SK-N-SH (cell line): ENCODE data around the gene CRIM1. TPM values are rescaled to one million over a fixed set of nuclear protein-coding genes. Genes with fewer than 3 reads are reported as not detected.
A peak's percentile ranks its signal among the peaks of the same experiment; 100 is the strongest.

Source experiments
- CTCF ChIA-PET: fragments of 300-600, 350-600 bp; formaldehyde crosslinking; extraction: SDS; loops from one replicate; lab custom pipeline; 2021; lab: Yijun Ruan, JAX
- POLR2A ChIA-PET: fragments of 350-600 bp; sonication (Branson Sonifier 250); formaldehyde crosslinking; extraction: SDS; loops from one replicate; lab custom pipeline; 2020; ENCODE audit warnings: antibody characterized with exemption, inconsistent platforms; lab: Yijun Ruan, JAX
- DNase-seq: peaks from one replicate; pipeline ENCODE4 v3.0.0; 2012
- H2AFZ ChIP-seq: fragments of 200-600 bp; sonication (generic); 2 replicates; pipeline ENCODE4 v1.8.1; 2016; ENCODE audit warnings: antibody characterized with exemption, mild to moderate bottlenecking, low read depth
- H3F3A ChIP-seq: fragments of 200-600 bp; sonication (generic); replicated peaks from 2 replicates; pipeline ENCODE3; 2016; ENCODE audit warnings: antibody characterized with exemption, mild to moderate bottlenecking; ENCODE audit not compliant: insufficient read depth
- H3K27ac ChIP-seq, 2 experiments: fragments of 200-500 bp in 1 of 2; fragments of 200-600 bp in 1 of 2; sonication (Bioruptor generic) in 1 of 2; sonication (generic), shearing (Covaris generic) in 1 of 2; 2 replicates each; pipeline versions ENCODE4 v1.5.1 to v1.6.1; 2014 to 2016; ENCODE audit warnings: low read depth in 2 of 2, inconsistent platforms in 1 of 2, low read length in 1 of 2, mild to moderate bottlenecking in 1 of 2, mixed read lengths in 1 of 2
- H3K27me3 ChIP-seq: fragments of 200-600 bp; sonication (generic), shearing (Covaris generic); 2 replicates; pipeline ENCODE4 v1.6.1; 2016; ENCODE audit warnings: mixed run types; ENCODE audit not compliant: insufficient read depth
- H3K36me3 ChIP-seq, 2 experiments: fragments of 200-500 bp in 1 of 2; fragments of 200-600 bp in 1 of 2; sonication (Bioruptor generic) in 1 of 2; sonication (generic) in 1 of 2; replicated peaks in 1 of 2; 2 replicates each; pipeline versions ENCODE3 to v1.5.1; 2014 to 2016; ENCODE audit warnings: low read length in 1 of 2, mild to moderate bottlenecking in 1 of 2; ENCODE audit not compliant: insufficient read depth in 2 of 2, control insufficient read depth in 1 of 2
- H3K4me1 ChIP-seq, 2 experiments: fragments of 200-500 bp in 1 of 2; fragments of 200-600 bp in 1 of 2; sonication (Bioruptor generic) in 1 of 2; sonication (generic), shearing (Covaris generic) in 1 of 2; 2 replicates each; pipeline versions ENCODE4 v1.5.1 to v1.6.1; 2014 to 2016; ENCODE audit warnings: low read depth in 1 of 2, low read length in 1 of 2, mixed run types in 1 of 2; ENCODE audit not compliant: insufficient read depth in 2 of 2, control insufficient read depth in 1 of 2
- H3K4me2 ChIP-seq: fragments of 200-600 bp; sonication (generic), shearing (Covaris generic); 2 replicates; pipeline ENCODE4 v1.6.1; 2017; ENCODE audit warnings: mixed run types
- H3K4me3 ChIP-seq, 2 experiments: fragments of 200-500 bp in 1 of 2; fragments of 200-600 bp in 1 of 2; sonication (Bioruptor generic) in 1 of 2; sonication (generic), shearing (Covaris generic) in 1 of 2; 2 replicates each; pipeline versions ENCODE4 v1.5.1 to v1.8.1; 2014 to 2016; ENCODE audit warnings: low read depth in 2 of 2, inconsistent platforms in 1 of 2, low read length in 1 of 2, mild to moderate bottlenecking in 1 of 2, mixed read lengths in 1 of 2, moderate library complexity in 1 of 2
- H3K79me2 ChIP-seq: fragments of 200-600 bp; sonication (generic); 2 replicates; pipeline ENCODE4 v1.8.1; 2017; ENCODE audit warnings: mild to moderate bottlenecking; ENCODE audit not compliant: insufficient read depth
- H3K9ac ChIP-seq: fragments of 200-600 bp; sonication (generic); 2 replicates; pipeline ENCODE4 v1.6.1; 2017; ENCODE audit warnings: mixed run types
- H3K9me2 ChIP-seq: fragments of 200-600 bp; sonication (generic); 2 replicates; pipeline ENCODE4 v1.6.1; 2017; ENCODE audit warnings: mixed run types
- H3K9me3 ChIP-seq: fragments of 200-600 bp; sonication (generic); 2 replicates; pipeline ENCODE4 v1.6.1; 2017; ENCODE audit warnings: mixed run types, mild to moderate bottlenecking, moderate library complexity
- H4K20me1 ChIP-seq: fragments of 200-600 bp; sonication (generic); 2 replicates; pipeline ENCODE4 v1.6.1; 2017; ENCODE audit warnings: mild to moderate bottlenecking, mixed run types; ENCODE audit not compliant: insufficient read depth
- CTCF ChIP-seq: fragments of 200-600 bp; sonication (generic); IDR thresholded peaks from 2 replicates; pipeline ENCODE4 v1.6.1; 2017; ENCODE audit warnings: antibody characterized with exemption, mild to moderate bottlenecking, moderate library complexity
- ELF1 ChIP-seq: IDR thresholded peaks from 2 replicates; pipeline ENCODE4 v1.4.0; 2012
- IRF3 ChIP-seq: fragments of 150-350 bp; IDR thresholded peaks from 2 replicates; pipeline ENCODE4 v1.6.1; 2016; ENCODE audit warnings: mild to moderate bottlenecking, low read depth, low read length
- MXI1 ChIP-seq: IDR thresholded peaks from 2 replicates; pipeline ENCODE4 v1.6.1; 2012; ENCODE audit warnings: mild to moderate bottlenecking, low read depth, low read length, improper control_type of control experiment
- NFIC ChIP-seq: IDR thresholded peaks from 2 replicates; pipeline ENCODE4 v1.4.0; 2012; ENCODE audit warnings: borderline replicate concordance
- NRF1 ChIP-seq: IDR thresholded peaks from 2 replicates; pipeline ENCODE4 v1.6.1; 2012; ENCODE audit warnings: low read depth, mild to moderate bottlenecking, low read length
- PBX3 ChIP-seq: IDR thresholded peaks from 2 replicates; pipeline ENCODE4; 2012
- POLR2AphosphoS5 ChIP-seq: IDR thresholded peaks from 2 replicates; pipeline ENCODE4 v1.6.1; 2012; ENCODE audit warnings: low read depth, low read length
- RAD21 ChIP-seq: IDR thresholded peaks from 2 replicates; pipeline ENCODE4 v1.6.1; 2012; ENCODE audit warnings: mild to moderate bottlenecking, low read length
- RCOR1 ChIP-seq: fragments of 150-350 bp; IDR thresholded peaks from 2 replicates; pipeline ENCODE4 v1.6.1; 2017; ENCODE audit warnings: antibody characterized with exemption, low read length
- REST ChIP-seq: IDR thresholded peaks from 2 replicates; pipeline ENCODE4 v1.6.1; 2012; ENCODE audit warnings: mild to moderate bottlenecking, low read depth, low read length, moderate library complexity
- SIN3A ChIP-seq: IDR thresholded peaks from 2 replicates; pipeline ENCODE4 v1.6.1; 2012; ENCODE audit warnings: low read depth, mild to moderate bottlenecking, low read length, moderate library complexity, borderline replicate concordance
- SMC3 ChIP-seq: IDR thresholded peaks from 2 replicates; pipeline ENCODE4 v1.6.1; 2012; ENCODE audit warnings: low read depth, low read length, improper control_type of control experiment
- TAF1 ChIP-seq: IDR thresholded peaks from 2 replicates; pipeline ENCODE4 v1.6.1; 2012; ENCODE audit warnings: low read depth, mild to moderate bottlenecking, low read length, moderate library complexity, borderline replicate concordance
- TCF12 ChIP-seq: IDR thresholded peaks from 2 replicates; pipeline ENCODE4 v1.4.0; 2012
- TEAD4 ChIP-seq: IDR thresholded peaks from 2 replicates; pipeline ENCODE4 v1.4.0; 2012; ENCODE audit warnings: mild to moderate bottlenecking, borderline replicate concordance; ENCODE audit not compliant: insufficient read depth
- WGBS: methylation state at CpG from one replicate; pipeline ENCODE4 v1.1.6; 2017; ENCODE audit warnings: low lambda C conversion rate; 5-methylcytosine and 5-hydroxymethylcytosine counted together
- polyA plus RNA-seq, 3 experiments: library from polyadenylated mRNA; depleted of rRNA; stranded (reverse); fragments of >200 nt; gene quantifications; 2 replicates each; pipeline ENCODE4 v1.2.3, GENCODE V29; 2012
- TF ChIP-seq, protein P1 (sequence below): IDR thresholded peaks from 2 replicates; pipeline ENCODE4 v1.4.0; 2012; ENCODE audit warnings: low read depth

Gene CRIM1
- polyA plus RNA-seq, 1 of the 3 experiments (the other 2 are of a cell fraction) = 244 TPM

GRCh38 chr2:36359067-36359466 lies 3.5 kb downstream of the CRIM1 start:
- Histone ChIP-seq H3K27me3 (no peaks in the 10 kb centered on the region), H3K36me3 (peaks cover 0 to 22% of the 10 kb centered on the region in 2 experiments), H3K4me1 (peaks cover 2 to 42% of the 10 kb centered on the region in 2 experiments; a peak in 3 of 4 replicates), H3K27ac (peak overlapping the region; percentile 72 to 96; a peak in 3 of 4 replicates), H3K4me2 (peak overlapping the region; percentile 84), H3K9me3 (no peaks in the 10 kb centered on the region), H3F3A (peaks cover 44% of the 10 kb centered on the region), H3K9ac (peak overlapping the region; percentile 94), H2AFZ (no peak overlapping the region), H3K9me2 (no peaks in the 10 kb centered on the region), H3K79me2 (peaks cover 97% of the 10 kb centered on the region), H4K20me1 (peaks cover 70% of the 10 kb centered on the region), H3K4me3 (peak overlapping the region; percentile 80 to 91; a peak in 3 of 4 replicates)
- ChIA-PET CTCF (interaction anchor here (1.2 to 3.2 kb wide), 3 partner anchors 8 to 426 kb away, joined by 3 to 8 read pairs (median 6); no protein-coding TSS in a partner anchor), POLR2A (no interaction called here)
- peak; percentile 70 for TF ChIP-seq CTCF
- TF ChIP-seq RCOR1 = no peak
- TF ChIP-seq, protein P1, sequence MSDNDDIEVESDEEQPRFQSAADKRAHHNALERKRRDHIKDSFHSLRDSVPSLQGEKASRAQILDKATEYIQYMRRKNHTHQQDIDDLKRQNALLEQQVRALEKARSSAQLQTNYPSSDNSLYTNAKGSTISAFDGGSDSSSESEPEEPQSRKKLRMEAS = no peak
- no peak for TF ChIP-seq TEAD4
- TF ChIP-seq ELF1 = no peak
- no peak for TF ChIP-seq SMC3
- TF ChIP-seq RAD21 = peak; percentile 39; the same call in 1 of the 2 replicates
- TF ChIP-seq MXI1 = no peak
- no peak for TF ChIP-seq NRF1
- no peak for TF ChIP-seq TAF1
- WGBS = 2% methylated on average over 5 of the region's 5 CpGs
- peak; percentile 22 for DNase-seq

DNA sequence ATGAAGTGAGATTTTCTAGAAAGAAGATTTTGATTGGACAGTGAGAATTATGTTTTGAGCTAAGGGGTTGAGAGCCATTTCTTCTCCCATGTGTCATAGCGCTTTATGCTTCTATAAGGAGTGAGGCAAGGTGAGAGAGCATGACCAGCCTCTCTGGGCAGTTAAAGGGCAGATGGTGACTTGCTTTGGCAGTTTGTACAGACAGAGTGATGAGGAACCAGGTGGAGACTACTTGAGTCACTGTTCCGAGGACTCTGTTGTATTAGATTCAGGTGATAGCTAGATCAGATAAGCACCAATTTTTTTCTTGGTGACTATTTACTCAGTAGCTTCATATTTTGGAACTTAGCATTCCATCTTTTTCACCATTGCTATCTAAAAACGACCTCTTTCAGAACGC lies 4.5 kb downstream of the CRIM1 start:
- H3K9me2 ChIP-seq = no peaks in the 10 kb centered on the region
- H3K9me3 ChIP-seq = no peaks in the 10 kb centered on the region
- H3K4me3 ChIP-seq = peak overlapping the region; percentile 80 to 91; a peak in 3 of 4 replicates
- peaks cover 74% of the 10 kb centered on the region for H4K20me1 ChIP-seq
- POLR2A ChIA-PET = no interaction called here
- peak overlapping the region; percentile 94 for H3K9ac ChIP-seq
- peaks cover 47% of the 10 kb centered on the region for H3F3A ChIP-seq
- peaks cover 97% of the 10 kb centered on the region for H3K79me2 ChIP-seq
- WGBS = 28% methylated on average over 4 of the region's 4 CpGs
- H3K4me2 ChIP-seq = peak overlapping the region; percentile 84
- H3K4me1 ChIP-seq = peaks cover 2 to 44% of the 10 kb centered on the region in 2 experiments
- CTCF ChIA-PET = interaction anchor here (1.2 to 1.4 kb wide), 3 partner anchors 9 to 304 kb away, joined by 3 to 6 read pairs (median 3); no protein-coding TSS in a partner anchor
- peaks cover 0 to 22% of the 10 kb centered on the region in 2 experiments for H3K36me3 ChIP-seq
- no peak for DNase-seq
- peak overlapping the region; percentile 65 to 96 for H3K27ac ChIP-seq
- H3K27me3 ChIP-seq = no peaks in the 10 kb centered on the region
- no peak overlapping the region for H2AFZ ChIP-seq
- no peak for TF ChIP-seq NRF1
- TF ChIP-seq PBX3 = peak; percentile 24; the same call in 1 of the 2 replicates
- TF ChIP-seq IRF3 = no peak
- no peak for TF ChIP-seq REST
- no peak for TF ChIP-seq SIN3A
- no peak for TF ChIP-seq CTCF
- no peak for TF ChIP-seq NFIC
- TF ChIP-seq TCF12 = peak; percentile 59
- TF ChIP-seq POLR2AphosphoS5 = 0 out of 2 replicates have a peak, but pooled peaks have one; percentile 5
- TF ChIP-seq TAF1 = no peak
